ENCODE results near the gene CPLX3. TPM values are rescaled to one million over a fixed set of nuclear protein-coding genes. Genes with fewer than 3 reads are reported as not detected.

Gene CPLX3
- total RNA-seq, 1 donor from 2014 or later = not detected

GRCh38 chr15:74850393-74850792 lies 24.0 kb downstream of the CPLX3 start:
- no peak for DNase-seq

GRCh38 chr15:74851960-74852359 lies 25.5 kb downstream of the CPLX3 start:
- no peak for DNase-seq

GRCh38 chr15:74854453-74855022 lies 28.1 kb downstream of the CPLX3 start:
- no peak for DNase-seq

- DNase-seq = no peak
These were observed 29.4 kb downstream of the CPLX3 start for GRCh38 chr15:74855857-74856256.

GRCh38 chr15:74856537-74856936 lies 30.1 kb downstream of the CPLX3 start:
- DNase-seq = no peak

- no peak for DNase-seq
These were observed 30.7 kb downstream of the CPLX3 start for GRCh38 chr15:74857082-74857655.

GRCh38 chr15:74857671-74858368 lies 31.4 kb downstream of the CPLX3 start:
- no peak for DNase-seq

GRCh38 chr15:74858369-74858740 lies 31.9 kb downstream of the CPLX3 start:
- DNase-seq = no peak

- DNase-seq = peak; percentile 44
These were observed 37.0 kb downstream of the CPLX3 start for GRCh38 chr15:74863239-74864056.

GRCh38 chr15:74864296-74864695 lies 37.9 kb downstream of the CPLX3 start:
- DNase-seq = no peak

- DNase-seq = no peak
These were observed 38.9 kb downstream of the CPLX3 start for GRCh38 chr15:74865316-74865715.

GRCh38 chr15:74866090-74866489 lies 39.7 kb downstream of the CPLX3 start:
- peak; percentile 32 for DNase-seq

- no peak for DNase-seq
These were observed 41.1 kb downstream of the CPLX3 start for GRCh38 chr15:74867466-74868038.

- DNase-seq = peak; percentile 59
These were observed 41.6 kb downstream of the CPLX3 start for GRCh38 chr15:74868059-74868458.

GRCh38 chr15:74869372-74869725 lies 42.9 kb downstream of the CPLX3 start:
- DNase-seq = no peak

- DNase-seq = peak; percentile 64
These were observed 43.4 kb downstream of the CPLX3 start for GRCh38 chr15:74869726-74870407.

GRCh38 chr15:74870436-74871215 lies 44.2 kb downstream of the CPLX3 start:
- peak; percentile 28 for DNase-seq

- no peak for DNase-seq
These were observed 46.2 kb downstream of the CPLX3 start for GRCh38 chr15:74872702-74873035.

GRCh38 chr15:74873036-74873755 lies 46.8 kb downstream of the CPLX3 start, which contains the start of gene SCAMP2:
SCAMP2 (minus strand) TSS chr15:74873365; CDS start chr15:74873255, 110 bp downstream.
- DNase-seq = peak; percentile 97

GRCh38 chr15:74873756-74874424 lies 47.5 kb downstream of the CPLX3 start:
- no peak for DNase-seq
